Smooth muscle cell (in vitro differentiated cells): ENCODE results near the gene NCOA3. TPM values are rescaled to one million over a fixed set of nuclear protein-coding genes. Genes with fewer than 3 reads are reported as not detected.
"Not testable (repeated sequence)": the region's sequence is repeated elsewhere in the genome, so short reads cannot be mapped to it uniquely, and the experiment has no call there.

Experiments
- DNase-seq: peaks from one replicate; lab custom pipeline; 2025; ENCODE audit not compliant: unreplicated experiment; lab: John Stamatoyannopoulos, UW
- H2AFZ ChIP-seq: fragments of 200-600 bp; sonication (generic); 2 replicates; pipeline ENCODE4 v1.6.0; 2016; ENCODE audit warnings: antibody characterized with exemption, low read depth, mild to moderate bottlenecking
- H3F3A ChIP-seq: fragments of 200-600 bp; sonication (generic); 2 replicates; pipeline ENCODE4 v1.6.0; 2017; ENCODE audit warnings: antibody characterized with exemption, low read depth
- H3K27ac ChIP-seq: fragments of 200-600 bp; sonication (generic); 2 replicates; pipeline ENCODE4 v1.5.1; 2016; ENCODE audit warnings: low read depth, mild to moderate bottlenecking
- H3K27me3 ChIP-seq: fragments of 200-600 bp; sonication (generic); 2 replicates; pipeline ENCODE4 v1.6.1; 2016; ENCODE audit warnings: low read depth, mild to moderate bottlenecking
- H3K36me3 ChIP-seq: fragments of 200-600 bp; sonication (generic); 2 replicates; pipeline ENCODE4 v1.5.1; 2016; ENCODE audit warnings: low read depth
- H3K4me1 ChIP-seq: fragments of 200-600 bp; sonication (generic); 2 replicates; pipeline ENCODE4 v1.5.1; 2016; ENCODE audit warnings: low read depth
- H3K4me2 ChIP-seq: fragments of 200-600 bp; sonication (generic); 2 replicates; pipeline ENCODE4 v1.6.0; 2016; ENCODE audit warnings: mild to moderate bottlenecking
- H3K4me3 ChIP-seq: fragments of 200-600 bp; sonication (generic); 2 replicates; pipeline ENCODE4 v1.5.1; 2016; ENCODE audit warnings: mild to moderate bottlenecking
- H3K79me2 ChIP-seq: fragments of 200-600 bp; sonication (generic); 2 replicates; pipeline ENCODE4 v1.6.0; 2016; ENCODE audit warnings: low read depth, mild to moderate bottlenecking
- H3K9ac ChIP-seq: fragments of 200-600 bp; sonication (generic); 2 replicates; pipeline ENCODE4 v1.6.0; 2016; ENCODE audit warnings: low read depth
- H3K9me3 ChIP-seq: fragments of 200-600 bp; sonication (generic); replicated peaks from 2 replicates; pipeline ENCODE4 v1.5.1; 2016; ENCODE audit warnings: low read depth
- H4K20me1 ChIP-seq: fragments of 200-600 bp; sonication (generic); 2 replicates; pipeline ENCODE4 v1.6.0; 2016; ENCODE audit warnings: low read depth
- WGBS: methylation state at CpG from one replicate; pipeline ENCODE4 v1.1.7; 2016; ENCODE audit warnings: low lambda C conversion rate; 5-methylcytosine and 5-hydroxymethylcytosine counted together
- polyA plus RNA-seq: library from polyadenylated mRNA; unstranded; fragments of >200 nt; fragmentation: Nextera tagmentation; extraction: Ambion mirVana; gene quantifications from 2 replicates; pipeline ENCODE4 v1.2.1, GENCODE V29; 2016
- total RNA-seq: library from RNA; depleted of rRNA; stranded (reverse); fragments of >200 nt; gene quantifications from 2 replicates; pipeline ENCODE4 v1.2.3, GENCODE V29; 2014
- TF ChIP-seq, protein P1 (sequence below): fragments of 200-600 bp; sonication (generic); IDR thresholded peaks from 2 replicates; pipeline ENCODE4 v1.5.1; 2017; ENCODE audit warnings: borderline replicate concordance, mild to moderate bottlenecking, antibody characterized with exemption; ENCODE audit not compliant: insufficient read depth, poor library complexity, severe bottlenecking

NCOA3 gene
- total and polyA plus RNA-seq, 2 experiments from 2014 or later: 6.0 to 28.4 TPM

DNA sequence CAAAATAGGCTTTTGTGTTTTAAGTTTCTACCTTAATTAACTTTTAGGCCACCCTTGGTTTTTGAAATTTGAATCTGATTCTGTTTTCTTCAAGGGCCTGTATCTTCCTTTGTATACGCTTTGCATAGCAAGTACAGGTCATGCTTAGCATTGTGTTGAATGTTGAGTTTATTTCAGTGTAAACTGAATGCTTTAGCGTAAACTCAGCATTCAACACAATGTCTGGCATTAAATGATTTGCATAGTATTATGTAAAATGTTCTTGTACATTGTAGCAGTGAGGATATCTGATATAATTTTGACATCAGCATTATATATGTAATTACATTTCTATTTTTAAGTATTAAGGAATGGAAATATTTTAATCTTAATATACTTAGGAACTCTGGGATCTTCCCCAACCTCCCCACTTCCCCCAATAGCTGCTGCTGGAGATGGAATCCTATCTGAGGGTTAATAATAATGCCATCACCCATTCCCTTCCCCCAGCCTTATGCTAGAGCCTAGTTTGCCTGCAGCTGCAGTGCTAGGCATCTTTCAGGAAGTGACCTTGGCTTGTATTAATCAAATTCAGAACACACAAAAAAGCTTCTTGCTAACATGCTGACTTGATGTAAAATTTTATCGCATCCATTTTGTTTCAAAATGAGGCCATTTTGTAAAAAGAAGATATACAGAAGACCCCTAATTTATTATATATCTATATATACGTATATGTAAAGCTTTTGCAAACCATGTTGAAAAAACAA, 73.1 kb downstream of the NCOA3 start:
- peaks cover 17% of the 10 kb centered on the region for H3K4me1 ChIP-seq
- DNase-seq: no peak
- no peaks in the 10 kb centered on the region for H3K36me3 ChIP-seq
- H3F3A ChIP-seq: no peaks in the 10 kb centered on the region
- H3K79me2 ChIP-seq: peaks cover 74% of the 10 kb centered on the region
- peaks cover 2% of the 10 kb centered on the region for H3K9me3 ChIP-seq
- no peak overlapping the region for H3K4me3 ChIP-seq
- TF ChIP-seq, protein P1, sequence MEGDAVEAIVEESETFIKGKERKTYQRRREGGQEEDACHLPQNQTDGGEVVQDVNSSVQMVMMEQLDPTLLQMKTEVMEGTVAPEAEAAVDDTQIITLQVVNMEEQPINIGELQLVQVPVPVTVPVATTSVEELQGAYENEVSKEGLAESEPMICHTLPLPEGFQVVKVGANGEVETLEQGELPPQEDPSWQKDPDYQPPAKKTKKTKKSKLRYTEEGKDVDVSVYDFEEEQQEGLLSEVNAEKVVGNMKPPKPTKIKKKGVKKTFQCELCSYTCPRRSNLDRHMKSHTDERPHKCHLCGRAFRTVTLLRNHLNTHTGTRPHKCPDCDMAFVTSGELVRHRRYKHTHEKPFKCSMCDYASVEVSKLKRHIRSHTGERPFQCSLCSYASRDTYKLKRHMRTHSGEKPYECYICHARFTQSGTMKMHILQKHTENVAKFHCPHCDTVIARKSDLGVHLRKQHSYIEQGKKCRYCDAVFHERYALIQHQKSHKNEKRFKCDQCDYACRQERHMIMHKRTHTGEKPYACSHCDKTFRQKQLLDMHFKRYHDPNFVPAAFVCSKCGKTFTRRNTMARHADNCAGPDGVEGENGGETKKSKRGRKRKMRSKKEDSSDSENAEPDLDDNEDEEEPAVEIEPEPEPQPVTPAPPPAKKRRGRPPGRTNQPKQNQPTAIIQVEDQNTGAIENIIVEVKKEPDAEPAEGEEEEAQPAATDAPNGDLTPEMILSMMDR: no peak
- no peak overlapping the region for H3K27ac ChIP-seq
- no peak overlapping the region for H3K4me2 ChIP-seq
- no peaks in the 10 kb centered on the region for H3K27me3 ChIP-seq
- peaks cover 81% of the 10 kb centered on the region for H4K20me1 ChIP-seq
- 88% methylated on average over 4 of the region's 4 CpGs for WGBS
- H3K9ac ChIP-seq: no peak overlapping the region
- no peak overlapping the region for H2AFZ ChIP-seq

DNA sequence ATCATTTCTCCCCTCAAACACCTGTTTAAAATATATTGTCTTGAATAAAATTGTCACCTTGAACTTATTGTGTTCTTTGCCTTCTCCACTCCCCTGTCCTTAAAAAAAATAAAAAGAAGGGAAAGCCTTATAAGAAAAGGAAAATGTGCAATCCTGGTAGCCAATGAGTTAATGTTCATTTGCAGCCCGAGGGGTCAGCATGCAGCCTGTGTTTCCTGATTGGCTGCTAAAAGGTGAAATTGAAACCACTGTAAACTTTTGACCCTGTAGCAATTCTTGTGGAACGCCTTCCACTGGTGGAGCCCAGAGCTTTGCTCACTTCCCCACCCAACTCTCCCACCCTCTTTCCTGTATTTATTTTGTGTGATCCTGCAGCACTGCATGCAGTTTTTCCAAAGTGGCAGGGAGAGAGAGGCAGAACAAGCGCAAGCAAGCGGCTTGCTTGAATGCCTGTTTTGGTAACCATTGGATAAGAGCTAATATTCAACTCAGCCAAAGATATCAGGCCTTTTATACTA, 74.9 kb downstream of the NCOA3 start:
- no peaks in the 10 kb centered on the region for H3K36me3 ChIP-seq
- H3F3A ChIP-seq: no peaks in the 10 kb centered on the region
- H3K9ac ChIP-seq: no peak overlapping the region
- TF ChIP-seq, protein P1: no peak
- WGBS: 25% methylated on average over 4 of the region's 4 CpGs
- no peaks in the 10 kb centered on the region for H3K27me3 ChIP-seq
- peaks cover 73% of the 10 kb centered on the region for H3K79me2 ChIP-seq
- H2AFZ ChIP-seq: no peak overlapping the region
- H4K20me1 ChIP-seq: peaks cover 99% of the 10 kb centered on the region
- no peak overlapping the region for H3K27ac ChIP-seq
- peak overlapping the region; percentile 2 for H3K4me3 ChIP-seq
- no peaks in the 10 kb centered on the region for H3K9me3 ChIP-seq
- H3K4me1 ChIP-seq: peaks cover 17% of the 10 kb centered on the region
- DNase-seq: no peak
- peak overlapping the region; percentile 5 for H3K4me2 ChIP-seq

DNA sequence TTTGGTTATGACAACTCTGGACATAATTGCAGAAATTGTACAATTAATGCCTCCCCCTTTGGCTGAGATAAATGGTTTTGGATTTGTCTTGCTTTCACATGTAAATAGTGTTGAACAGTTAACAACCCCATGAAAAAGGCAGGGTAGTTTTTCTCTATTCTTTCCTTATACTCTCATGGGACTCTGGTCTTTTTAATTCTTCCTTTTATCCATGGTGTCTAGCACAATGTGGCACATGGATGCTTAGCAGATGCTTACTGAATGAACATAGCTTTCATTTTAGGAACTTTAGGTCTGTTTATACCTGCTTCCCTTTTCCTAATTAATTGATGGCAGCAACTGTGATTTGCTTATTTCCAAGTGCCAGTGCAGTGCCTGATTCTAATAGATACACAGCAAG, 75.6 kb downstream of the NCOA3 start:
- TF ChIP-seq, protein P1: no peak
- Histone ChIP-seq H3K27ac (no peak overlapping the region), H4K20me1 (peaks cover 100% of the 10 kb centered on the region)

DNA sequence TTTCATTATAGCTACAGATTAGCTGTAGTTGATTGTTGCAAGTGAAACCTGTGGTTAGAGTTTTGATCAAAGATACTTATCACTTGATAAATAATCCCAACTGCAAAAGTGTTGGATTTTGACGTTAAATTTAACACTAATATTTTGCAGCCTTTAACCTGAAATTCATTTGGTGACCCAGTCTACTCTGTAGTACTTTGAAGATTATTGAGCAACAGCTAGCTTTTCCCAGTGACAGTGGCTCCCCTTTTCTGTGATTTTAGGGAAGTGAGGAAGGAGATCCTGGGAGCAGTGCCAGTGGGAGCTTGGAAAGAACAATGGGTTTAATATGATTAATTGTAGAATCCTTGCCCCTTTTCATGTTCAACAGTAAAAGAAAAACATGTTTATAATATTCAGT, 76.9 kb downstream of the NCOA3 start:
- no peaks in the 10 kb centered on the region for H3K36me3 ChIP-seq
- TF ChIP-seq, protein P1: no peak
- no peak overlapping the region for H3K9ac ChIP-seq
- H3K27ac ChIP-seq: no peak overlapping the region
- H2AFZ ChIP-seq: no peak overlapping the region
- H3K9me3 ChIP-seq: no peaks in the 10 kb centered on the region
- H3K27me3 ChIP-seq: no peaks in the 10 kb centered on the region
- H3K4me1 ChIP-seq: peaks cover 17% of the 10 kb centered on the region
- H3K4me3 ChIP-seq: no peak overlapping the region
- peaks cover 78% of the 10 kb centered on the region for H3K79me2 ChIP-seq
- no peaks in the 10 kb centered on the region for H3F3A ChIP-seq
- H3K4me2 ChIP-seq: no peak overlapping the region
- peaks cover 98% of the 10 kb centered on the region for H4K20me1 ChIP-seq
- WGBS: 97% methylated on average over 1 of the region's 1 CpG
- no peak for DNase-seq

More for the DNA sequence above, 75.6 kb downstream of the NCOA3 start:
- Histone ChIP-seq H3K4me1 (peaks cover 17% of the 10 kb centered on the region), H3K27me3 (no peaks in the 10 kb centered on the region), H3K9me3 (no peaks in the 10 kb centered on the region), H3K9ac (no peak overlapping the region), H3F3A (no peaks in the 10 kb centered on the region), H2AFZ (no peak overlapping the region), H3K4me2 (no peak overlapping the region), H3K4me3 (peak overlapping the region; percentile 2), H3K79me2 (peaks cover 73% of the 10 kb centered on the region), H3K36me3 (no peaks in the 10 kb centered on the region)
- DNase-seq: no peak

DNA sequence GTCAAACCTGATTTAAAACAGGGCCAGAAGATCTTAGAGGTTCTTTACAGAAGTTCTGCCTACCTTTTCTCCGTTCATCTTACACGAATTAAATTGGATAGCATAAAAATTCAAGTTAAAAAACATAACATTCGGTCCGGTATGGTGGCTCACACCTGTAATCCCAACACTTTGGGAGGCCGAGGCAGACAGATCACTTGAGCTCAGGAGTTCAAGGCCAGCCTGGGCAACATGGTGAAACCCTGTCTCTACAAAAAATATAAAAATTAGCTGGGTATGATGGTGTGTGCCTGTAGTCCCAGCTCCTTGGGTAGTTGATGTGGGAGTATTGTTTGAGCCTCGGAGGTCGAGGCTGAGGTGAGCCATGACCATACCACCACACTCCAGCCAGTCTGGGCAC, 79.0 kb downstream of the NCOA3 start:
- 93% methylated on average over 7 of the region's 7 CpGs for WGBS
- H3K4me1 ChIP-seq: peaks cover 10% of the 10 kb centered on the region
- H3K4me2 ChIP-seq, H3K36me3 ChIP-seq, DNase-seq, H3K9ac ChIP-seq, H3K9me3 ChIP-seq, H3K27me3 ChIP-seq, H3K4me3 ChIP-seq, H2AFZ ChIP-seq, H3F3A ChIP-seq, H3K27ac ChIP-seq: not testable (repeated sequence)
- H4K20me1 ChIP-seq: peaks cover 82% of the 10 kb centered on the region
- peaks cover 65% of the 10 kb centered on the region for H3K79me2 ChIP-seq
